Vagina (tissue), 2 donors: Measurements from ENCODE around the gene NPC2.

Experiments
- POLR2A ChIP-seq, 2 donors: fragments of 450-650 bp; IDR thresholded peaks; one replicate each; pipeline ENCODE4 v1.6.1; 2017; ENCODE audit warnings: antibody characterized with exemption in 2 of 2, mild to moderate bottlenecking in 2 of 2, moderate library complexity in 2 of 2
- POLR2AphosphoS5 ChIP-seq, 2 donors: sonication (generic); formaldehyde crosslinking; IDR thresholded peaks; one replicate each; pipeline ENCODE4 v1.9.0; 2017; ENCODE audit warnings: antibody characterized with exemption in 2 of 2, mild to moderate bottlenecking in 2 of 2, low read depth in 1 of 2; ENCODE audit not compliant: insufficient read depth in 1 of 2
- TF ChIP-seq, protein P1 (sequence below), 3 experiments: fragments of 450-650 bp in 2 of 3; fragments of 200-600 bp in 1 of 3; sonication (generic) in 1 of 3; IDR thresholded peaks; one replicate each; pipeline ENCODE4 v1.5.1; 2017 to 2019; ENCODE audit warnings: antibody characterized with exemption in 3 of 3, mild to moderate bottlenecking in 2 of 3, moderate library complexity in 2 of 3

DNA sequence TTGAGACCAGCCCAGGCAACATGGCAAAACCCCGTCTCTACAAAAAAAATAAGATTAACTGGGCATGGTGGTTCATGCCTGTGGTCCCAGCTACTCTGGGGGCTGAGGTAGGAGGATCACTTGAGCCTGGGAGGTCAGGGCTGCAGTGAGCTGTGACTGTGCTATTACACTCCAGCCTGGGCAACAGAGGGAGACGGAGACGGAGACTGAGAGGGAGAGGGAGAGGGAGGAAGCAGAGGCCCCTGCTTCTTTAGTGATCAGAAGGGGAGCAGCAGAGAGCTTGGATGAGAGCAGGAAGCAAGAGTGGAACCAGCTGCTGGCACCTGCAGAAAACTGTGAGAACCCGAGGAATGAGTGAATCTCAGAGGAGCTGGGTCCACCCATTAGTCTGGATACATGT is 46.4 kb upstream of the NPC2 start:
- TF ChIP-seq, protein P1, sequence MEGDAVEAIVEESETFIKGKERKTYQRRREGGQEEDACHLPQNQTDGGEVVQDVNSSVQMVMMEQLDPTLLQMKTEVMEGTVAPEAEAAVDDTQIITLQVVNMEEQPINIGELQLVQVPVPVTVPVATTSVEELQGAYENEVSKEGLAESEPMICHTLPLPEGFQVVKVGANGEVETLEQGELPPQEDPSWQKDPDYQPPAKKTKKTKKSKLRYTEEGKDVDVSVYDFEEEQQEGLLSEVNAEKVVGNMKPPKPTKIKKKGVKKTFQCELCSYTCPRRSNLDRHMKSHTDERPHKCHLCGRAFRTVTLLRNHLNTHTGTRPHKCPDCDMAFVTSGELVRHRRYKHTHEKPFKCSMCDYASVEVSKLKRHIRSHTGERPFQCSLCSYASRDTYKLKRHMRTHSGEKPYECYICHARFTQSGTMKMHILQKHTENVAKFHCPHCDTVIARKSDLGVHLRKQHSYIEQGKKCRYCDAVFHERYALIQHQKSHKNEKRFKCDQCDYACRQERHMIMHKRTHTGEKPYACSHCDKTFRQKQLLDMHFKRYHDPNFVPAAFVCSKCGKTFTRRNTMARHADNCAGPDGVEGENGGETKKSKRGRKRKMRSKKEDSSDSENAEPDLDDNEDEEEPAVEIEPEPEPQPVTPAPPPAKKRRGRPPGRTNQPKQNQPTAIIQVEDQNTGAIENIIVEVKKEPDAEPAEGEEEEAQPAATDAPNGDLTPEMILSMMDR (IDR thresholded peaks at IDR 0.05): no peak
- TF ChIP-seq POLR2AphosphoS5 (IDR thresholded peaks at IDR 0.05; ENCODE audit: insufficient read depth in 1 of 2, low read depth in 1 of 2) (no peak), POLR2A (IDR thresholded peaks at IDR 0.05) (no peak)
